Left ventricle myocardium superior (tissue), 1 donor: Measurements from ENCODE around the gene SNRPE. TPM values are rescaled to one million over a fixed set of nuclear protein-coding genes. Genes with fewer than 3 reads are reported as not detected.
"Not testable (repeated sequence)": the region's sequence is repeated elsewhere in the genome, so short reads cannot be mapped to it uniquely, and the experiment has no call there.

Source experiments
- ATAC-seq: fragments of 200-7000 bp; cut with Tn5 transposase; one replicate; pipeline ENCODE4 v1.9.1; 2020; ENCODE audit warnings: mild to moderate bottlenecking, moderate library complexity
- DNase-seq: peaks from one replicate; pipeline ENCODE4 v3.0.0-alpha.2; 2020
- intact Hi-C: fragments of 100-400 bp; cut with micrococcal nuclease; formaldehyde crosslinking; loops from one replicate; pipeline ENCODE4 v1.11.0; 2022
- long read RNA-seq: library from polyadenylated mRNA; unstranded; transcript quantifications from one replicate; pipeline ENCODE4 v2.0.0, GENCODE V29; 2021
- total RNA-seq: library from RNA; stranded (reverse); fragmentation: NEBNext Ultra II Directional; extraction: Animal tissue kit (Norgen Biotek cat#: 25700); gene quantifications from one replicate; pipeline ENCODE4 v1.2.1, GENCODE V29; 2021
- donor health status: DM: no; HTN: yes; CAD: no; lungs with severe emphysema.

The SNRPE gene
- total RNA-seq: 49.2 TPM
- long read RNA-seq, transcript SNRPE-202 (5 exons, 942 nt): major isoform, 28 of 37 reads
- long read RNA-seq, partial matches to known transcripts: 0 of 37 reads
- long read RNA-seq, other reads (novel, unspliced or antisense): 8 of 37 reads

GRCh38 chr1:203861379-203862184 is at the start of gene SNRPE:
Gene SNRPE (plus strand): TSS chr1:203861599. CDS start chr1:203861660, 61 bp downstream.
- intact Hi-C loops: loop anchor here (5.0 kb wide), 1 partner anchor 266 kb away; no protein-coding TSS in a partner anchor
- peak; percentile 95 for DNase-seq
- ATAC-seq: peak; percentile 99

GRCh38 chr1:203813581-203814341 is 47.6 kb upstream of the SNRPE start:
- no peak for DNase-seq
- intact Hi-C loops: no loop called here
- ATAC-seq: no peak

- ATAC-seq (no peak), DNase-seq (no peak)
- intact Hi-C loops: no loop called here
Observed at GRCh38 chr1:203818399-203818798, 43.0 kb upstream of the SNRPE start.

- no peak for ATAC-seq
- DNase-seq: no peak
- intact Hi-C loops: no loop called here
Observed at GRCh38 chr1:203823306-203823705, 38.1 kb upstream of the SNRPE start.

GRCh38 chr1:203826175-203826574 is 35.2 kb upstream of the SNRPE start:
- no peak for DNase-seq
- intact Hi-C loops: no loop called here
- no peak for ATAC-seq

GRCh38 chr1:203828002-203828401 is 33.4 kb upstream of the SNRPE start:
- intact Hi-C loops: no loop called here
- DNase-seq (no peak), ATAC-seq (no peak)

- DNase-seq (no peak), ATAC-seq (no peak)
- intact Hi-C loops: no loop called here
Observed at GRCh38 chr1:203828503-203828902, 32.9 kb upstream of the SNRPE start.

- ATAC-seq: peak; percentile 33
- DNase-seq, intact Hi-C loops: not testable (repeated sequence)
Observed at GRCh38 chr1:203829247-203829646, 32.2 kb upstream of the SNRPE start.

- DNase-seq (no peak), ATAC-seq (no peak)
- intact Hi-C loops: no loop called here
Observed at GRCh38 chr1:203835476-203835875, 25.9 kb upstream of the SNRPE start.

- intact Hi-C loops: no loop called here
- DNase-seq (no peak), ATAC-seq (peak; percentile 21)
Observed at GRCh38 chr1:203839081-203839480, 22.3 kb upstream of the SNRPE start.

GRCh38 chr1:203840208-203840808 is 21.1 kb upstream of the SNRPE start:
- DNase-seq (no peak), ATAC-seq (no peak)
- intact Hi-C loops: no loop called here

GRCh38 chr1:203842559-203842876 is 18.9 kb upstream of the SNRPE start:
- DNase-seq (no peak), ATAC-seq (no peak)
- intact Hi-C loops: no loop called here

GRCh38 chr1:203843435-203843834 is 18.0 kb upstream of the SNRPE start:
- DNase-seq (no peak), ATAC-seq (no peak)
- intact Hi-C loops: no loop called here

GRCh38 chr1:203853112-203853511 is 8.3 kb upstream of the SNRPE start:
- DNase-seq, intact Hi-C loops, ATAC-seq: not testable (repeated sequence)

- DNase-seq (no peak), ATAC-seq (no peak)
- intact Hi-C loops: no loop called here
Observed at GRCh38 chr1:203858055-203858454, 3.3 kb upstream of the SNRPE start.

- ATAC-seq: no peak
- no peak for DNase-seq
- intact Hi-C loops: no loop called here
Observed at GRCh38 chr1:203858975-203859374, 2.4 kb upstream of the SNRPE start.

GRCh38 chr1:203860396-203861025 is 888 bp upstream of the SNRPE start:
- ATAC-seq: no peak
- no peak for DNase-seq
- intact Hi-C loops: loop anchor here (5.0 kb wide), 1 partner anchor 267 kb away; no protein-coding TSS in a partner anchor

- intact Hi-C loops: no loop called here
- DNase-seq: no peak
- ATAC-seq: no peak
Observed at GRCh38 chr1:203867802-203868201, 6.4 kb downstream of the SNRPE start.

- DNase-seq (no peak), ATAC-seq (no peak)
- intact Hi-C loops: no loop called here
Observed at GRCh38 chr1:203870245-203870644, 8.8 kb downstream of the SNRPE start.
